Keratinocyte (primary cell): ENCODE measurements around the gene FGF8. TPM values are rescaled to one million over a fixed set of nuclear protein-coding genes. Genes with fewer than 3 reads are reported as not detected.

Experiments
- DNase-seq: peaks from one replicate; pipeline ENCODE4 v3.0.0-alpha.2; 2011; ENCODE audit warnings: low read depth, missing footprints, low spot score
- FAIRE-seq: peaks from 2 replicates; lab custom pipeline; 2011; peaks lifted over from hg19 to GRCh38; lab: Jason Lieb, UNC
- H2AFZ ChIP-seq: 2 replicates; pipeline ENCODE4 v1.6.0; 2012; ENCODE audit warnings: low read length, control low read depth, inconsistent platforms; ENCODE audit not compliant: control insufficient read depth
- H3K27ac ChIP-seq: 2 replicates; pipeline ENCODE4 v1.5.1; 2011; ENCODE audit warnings: low read length; ENCODE audit not compliant: control insufficient read depth, insufficient read depth
- H3K27me3 ChIP-seq: 3 replicates; pipeline ENCODE4 v1.6.0; 2011; ENCODE audit warnings: low read length; ENCODE audit not compliant: control insufficient read depth, insufficient read depth; ENCODE audit errors: extremely low read depth
- H3K36me3 ChIP-seq, 2 experiments: 2 replicates in 1 of 2; 3 replicates in 1 of 2; pipeline ENCODE4 v1.5.1; 2011; ENCODE audit warnings: low read length in 2 of 2, mild to moderate bottlenecking in 1 of 2; ENCODE audit not compliant: control insufficient read depth in 2 of 2, insufficient read depth in 2 of 2; ENCODE audit errors: extremely low read depth in 1 of 2
- H3K4me1 ChIP-seq: 3 replicates; pipeline ENCODE4 v1.5.1; 2011; ENCODE audit warnings: low read length; ENCODE audit not compliant: control insufficient read depth, insufficient read depth; ENCODE audit errors: extremely low read depth
- H3K4me2 ChIP-seq: 3 replicates; pipeline ENCODE4 v1.6.0; 2011; ENCODE audit warnings: low read depth, low read length; ENCODE audit not compliant: control insufficient read depth, insufficient read depth; ENCODE audit errors: extremely low read depth
- H3K4me3 ChIP-seq, 3 experiments: fragments of 200-600 bp in 1 of 3; sonication (generic) in 1 of 3; 2 replicates in 2 of 3; 3 replicates in 1 of 3; pipeline ENCODE4 v1.5.1; 2011 to 2016; ENCODE audit warnings: low read length in 3 of 3, mild to moderate bottlenecking in 3 of 3, control low read depth in 2 of 3, inconsistent platforms in 1 of 3, low read depth in 1 of 3, mixed read lengths in 1 of 3, mixed run types in 1 of 3, moderate library complexity in 1 of 3; ENCODE audit not compliant: control insufficient read depth in 2 of 3, insufficient read depth in 2 of 3; ENCODE audit errors: extremely low read depth in 1 of 3
- H3K79me2 ChIP-seq: 2 replicates; pipeline ENCODE4 v1.6.0; 2012; ENCODE audit warnings: low read length; ENCODE audit not compliant: control insufficient read depth, insufficient read depth
- H3K9ac ChIP-seq: 3 replicates; pipeline ENCODE4 v1.6.0; 2011; ENCODE audit warnings: low read length; ENCODE audit not compliant: control insufficient read depth, insufficient read depth; ENCODE audit errors: extremely low read depth
- H3K9me1 ChIP-seq: 3 replicates; pipeline ENCODE4 v1.6.0; 2011; ENCODE audit warnings: low read length; ENCODE audit not compliant: control insufficient read depth, insufficient read depth; ENCODE audit errors: extremely low read depth
- H3K9me3 ChIP-seq: 2 replicates; pipeline ENCODE4 v1.5.1; 2012; ENCODE audit warnings: low read depth, low read length; ENCODE audit not compliant: control insufficient read depth
- H4K20me1 ChIP-seq: 3 replicates; pipeline ENCODE4 v1.6.0; 2011; ENCODE audit warnings: low read length; ENCODE audit not compliant: control insufficient read depth, insufficient read depth; ENCODE audit errors: extremely low read depth
- CTCF ChIP-seq, 3 experiments: IDR thresholded peaks in 1 of 3; conservative IDR thresholded peaks in 1 of 3; optimal IDR thresholded peaks in 1 of 3; 2 replicates in 2 of 3; 3 replicates in 1 of 3; pipeline versions ENCODE3 to v1.5.1; 2011; ENCODE audit warnings: low read length in 3 of 3, mild to moderate bottlenecking in 3 of 3, moderate library complexity in 2 of 3, control low read depth in 1 of 3, inconsistent platforms in 1 of 3; ENCODE audit not compliant: insufficient read depth in 2 of 3; ENCODE audit errors: extremely low read depth in 1 of 3
- EZH2 ChIP-seq: IDR thresholded peaks from one replicate; pipeline ENCODE4 v1.6.1; 2012; ENCODE audit warnings: inconsistent platforms, mild to moderate bottlenecking, low read length, moderate library complexity
- dilution Hi-C: fragments of 300-500 bp; cut with MboI; formaldehyde crosslinking; loops from one replicate; pipeline ENCODE4 v1.7.0; 2020; ENCODE audit warnings: low sequenced_read_pairs; ENCODE audit not compliant: extremely low pct_ligation_motif_present
- polyA minus RNA-seq, 3 experiments: library from RNA; depleted of rRNA, polyadenylated mRNA; stranded (reverse); fragments of >200 nt; gene quantifications; 1 replicate in 1 of 3; 2 replicates in 1 of 3; 3 replicates in 1 of 3; pipeline ENCODE4 v1.2.3, GENCODE V29; 2011
- polyA plus RNA-seq, 5 experiments: library from polyadenylated mRNA; depleted of rRNA in 3 of 5; stranded (reverse) in 3 of 5; stranded (forward) in 1 of 5; unstranded in 1 of 5; fragments of >200 nt; gene quantifications; 1 replicate in 1 of 5; 2 replicates in 3 of 5; 3 replicates in 1 of 5; pipeline versions ENCODE4 v1.2.1 to v1.2.3, GENCODE V29; 2011 to 2012; ENCODE audit warnings: missing spikeins in 2 of 5, low read depth in 1 of 5, low replicate concordance in 1 of 5

Gene FGF8
- not detected in 3 replicates for polyA plus RNA-seq
- polyA plus RNA-seq (2011; ENCODE audit: low read depth): 0.46 TPM
- polyA plus RNA-seq (2011; cell fraction: cytosol; rRNA removed): not detected in 2 replicates
- 0.55 TPM in 1 of 2 replicates, not detected in the other for polyA plus RNA-seq (2011; cell fraction: nucleus; rRNA removed)
- 0.44 TPM in 1 of 2 replicates, not detected in the other for polyA plus RNA-seq (2012; ENCODE audit: low replicate concordance)
- not detected in 3 replicates for polyA minus RNA-seq
- not detected for polyA minus RNA-seq (2011; cell fraction: cytosol; rRNA and poly(A)+ RNA removed)
- polyA minus RNA-seq (2011; cell fraction: nucleus; rRNA and poly(A)+ RNA removed): not detected in 2 replicates

- Histone ChIP-seq H4K20me1 (peaks cover 20% of the 10 kb centered on the region), H3K9me1 (no peaks in the 10 kb centered on the region), H3K4me2 (no peak within 1 kb of the TSS), H3K27me3 (peaks cover 74% of the 10 kb centered on the region), H2AFZ (no peak within 1 kb of the TSS), H3K4me1 (peaks cover 20% of the 10 kb centered on the region), H3K4me3 (no peak within 1 kb of the TSS), H3K36me3 (peaks cover 3 to 5% of the 10 kb centered on the region in 2 experiments), H3K79me2 (no peaks in the 10 kb centered on the region), H3K9me3 (no peaks in the 10 kb centered on the region), H3K27ac (no peak within 1 kb of the TSS), H3K9ac (no peak within 1 kb of the TSS)
- DNase-seq (no peak), FAIRE-seq (no peak)
- dilution Hi-C loops: no loop called here
- peak; percentile 99 for TF ChIP-seq EZH2
- TF ChIP-seq CTCF (optimal IDR thresholded peaks at IDR 0.05 in 1 of 3, IDR thresholded peaks at IDR 0.05 in 1 of 3, conservative IDR thresholded peaks at IDR 0.05 in 1 of 3; ENCODE audit: extremely low read depth in 1 of 3, insufficient read depth in 2 of 3, low read length in 3 of 3): no peak
These were observed at the start of gene FGF8 for GRCh38 chr10:101775273-101776160. FGF8 (minus strand) TSS chr10:101776114; CDS start chr10:101775900, 214 bp downstream.

GRCh38 chr10:101824736-101825135 lies 48.8 kb upstream of the FGF8 start:
- H3K79me2 ChIP-seq: no peaks in the 10 kb centered on the region
- H3K4me3 ChIP-seq: no peak overlapping the region
- FAIRE-seq: no peak
- dilution Hi-C loops: no loop called here
- H3K9me1 ChIP-seq: no peaks in the 10 kb centered on the region
- DNase-seq: no peak
- no peaks in the 10 kb centered on the region for H3K27me3 ChIP-seq
- H3K4me2 ChIP-seq: no peak overlapping the region
- H3K36me3 ChIP-seq: peaks cover 0 to 11% of the 10 kb centered on the region in 2 experiments
- H3K9me3 ChIP-seq: no peaks in the 10 kb centered on the region
- no peak overlapping the region for H3K9ac ChIP-seq
- no peaks in the 10 kb centered on the region for H4K20me1 ChIP-seq
- TF ChIP-seq CTCF (optimal IDR thresholded peaks at IDR 0.05 in 1 of 3, IDR thresholded peaks at IDR 0.05 in 1 of 3, conservative IDR thresholded peaks at IDR 0.05 in 1 of 3; ENCODE audit: extremely low read depth in 1 of 3, insufficient read depth in 2 of 3, low read length in 3 of 3) (no peak), EZH2 (no peak)
- H3K27ac ChIP-seq: no peak overlapping the region
- H2AFZ ChIP-seq: no peak overlapping the region
- peaks cover 4% of the 10 kb centered on the region for H3K4me1 ChIP-seq
